GM21360 (cell line): Measurements from ENCODE around the gene UBE2F.
"Not testable (repeated sequence)": the region's sequence is repeated elsewhere in the genome, so short reads cannot be mapped to it uniquely, and the experiment has no call there.

Experiments
- ATAC-seq: cut with Tn5 transposase; IDR thresholded peaks from one replicate; pipeline ENCODE4 v1.9.1; 2021; ENCODE audit warnings: mild to moderate bottlenecking, moderate library complexity; ENCODE audit not compliant: unreplicated experiment

The UBE2F gene

GRCh38 chr2:237977380-237977779, 10.6 kb downstream of the UBE2F start:
- no peak for ATAC-seq

- ATAC-seq: no peak
Observed at GRCh38 chr2:237978058-237978712, 11.4 kb downstream of the UBE2F start.

GRCh38 chr2:237979331-237979730, 12.5 kb downstream of the UBE2F start:
- no peak for ATAC-seq

- no peak for ATAC-seq
Observed at GRCh38 chr2:237980087-237980486, 13.3 kb downstream of the UBE2F start.

GRCh38 chr2:237980751-237981150, 13.9 kb downstream of the UBE2F start:
- no peak for ATAC-seq

GRCh38 chr2:237981621-237982020, 14.8 kb downstream of the UBE2F start:
- ATAC-seq: not testable (repeated sequence)

GRCh38 chr2:237982039-237982725, 15.4 kb downstream of the UBE2F start:
- ATAC-seq: no peak

- no peak for ATAC-seq
Observed at GRCh38 chr2:237983922-237984321, 17.1 kb downstream of the UBE2F start.

- no peak for ATAC-seq
Observed at GRCh38 chr2:237987268-237987667, 20.5 kb downstream of the UBE2F start.

- no peak for ATAC-seq
Observed at GRCh38 chr2:237993701-237994100, 26.9 kb downstream of the UBE2F start.

- no peak for ATAC-seq
Observed at GRCh38 chr2:237995036-237995435, 28.2 kb downstream of the UBE2F start.

- ATAC-seq: no peak
Observed at GRCh38 chr2:237996021-237996593, 29.3 kb downstream of the UBE2F start.

- ATAC-seq: no peak
Observed at GRCh38 chr2:237997521-237997920, 30.7 kb downstream of the UBE2F start.

- ATAC-seq: peak; percentile 72
Observed at GRCh38 chr2:237998530-237998929, 31.7 kb downstream of the UBE2F start.

- no peak for ATAC-seq
Observed at GRCh38 chr2:238003234-238004031, 36.6 kb downstream of the UBE2F start.

GRCh38 chr2:238004077-238004830, 37.4 kb downstream of the UBE2F start:
- no peak for ATAC-seq

- ATAC-seq: no peak
Observed at GRCh38 chr2:238005528-238005927, 38.7 kb downstream of the UBE2F start.

GRCh38 chr2:238006510-238006909, 39.7 kb downstream of the UBE2F start:
- ATAC-seq: no peak

- ATAC-seq: no peak
Observed at GRCh38 chr2:238007924-238008323, 41.1 kb downstream of the UBE2F start.

GRCh38 chr2:238009563-238009962, 42.7 kb downstream of the UBE2F start:
- no peak for ATAC-seq

- no peak for ATAC-seq
Observed at GRCh38 chr2:238010572-238010971, 43.8 kb downstream of the UBE2F start.
